ENCODE results near the gene CKS1B. TPM values are rescaled to one million over a fixed set of nuclear protein-coding genes. Genes with fewer than 3 reads are reported as not detected.

The CKS1B gene
- total RNA-seq, 2 donors from 2014 or later, result 49.5 to 76.5 TPM

DNA sequence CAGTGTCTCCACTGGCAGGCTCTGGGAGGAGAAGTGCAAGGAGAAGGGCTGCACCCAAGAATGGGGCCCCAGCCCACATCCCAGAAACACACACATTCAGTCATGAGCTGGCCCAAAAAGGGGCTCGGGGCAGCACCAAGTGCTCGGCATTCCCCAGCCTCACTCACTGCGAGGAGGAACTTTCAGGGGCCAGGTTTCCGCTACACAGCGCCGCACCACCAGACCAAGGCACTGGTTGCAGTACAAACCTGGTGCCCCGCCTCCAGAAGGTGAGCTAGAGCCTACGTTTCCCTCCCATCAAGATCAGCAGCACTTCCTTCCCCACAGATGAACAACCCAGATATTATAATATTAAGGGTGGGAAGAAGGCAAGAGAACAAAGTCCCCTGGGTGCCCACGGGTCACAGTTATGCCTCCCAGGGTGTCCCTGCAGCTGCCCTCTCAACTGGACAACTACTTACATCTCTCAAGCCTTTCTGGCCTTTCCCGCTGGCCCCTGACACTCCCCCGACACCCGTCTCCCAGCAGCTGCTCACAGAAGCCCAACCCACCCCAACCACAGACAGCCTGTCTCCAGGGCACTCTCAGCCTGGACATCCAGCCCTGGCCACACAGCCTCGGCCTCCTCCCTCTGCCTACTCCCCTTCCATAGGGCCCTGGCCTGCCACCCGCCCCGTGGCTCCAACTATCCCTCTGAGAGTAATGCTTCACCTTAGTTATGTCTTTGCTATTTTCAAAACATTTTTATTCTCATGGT is 22.4 kb upstream of the CKS1B start:
- Histone ChIP-seq H3K27ac (peak overlapping the region; percentile 27), H3K9me3 (no peaks in the 10 kb centered on the region), H3K36me3 (no peaks in the 10 kb centered on the region), H3K4me1 (peaks cover 7% of the 10 kb centered on the region), H3K4me3 (no peak overlapping the region), H3K27me3 (no peaks in the 10 kb centered on the region), H3K9ac (ENCODE audit: low read depth in 2 of 2, low read length in 2 of 2) (no peak overlapping the region)
- intact Hi-C loops (cut with DNase I), result no loop called here
- TF ChIP-seq, protein P1, sequence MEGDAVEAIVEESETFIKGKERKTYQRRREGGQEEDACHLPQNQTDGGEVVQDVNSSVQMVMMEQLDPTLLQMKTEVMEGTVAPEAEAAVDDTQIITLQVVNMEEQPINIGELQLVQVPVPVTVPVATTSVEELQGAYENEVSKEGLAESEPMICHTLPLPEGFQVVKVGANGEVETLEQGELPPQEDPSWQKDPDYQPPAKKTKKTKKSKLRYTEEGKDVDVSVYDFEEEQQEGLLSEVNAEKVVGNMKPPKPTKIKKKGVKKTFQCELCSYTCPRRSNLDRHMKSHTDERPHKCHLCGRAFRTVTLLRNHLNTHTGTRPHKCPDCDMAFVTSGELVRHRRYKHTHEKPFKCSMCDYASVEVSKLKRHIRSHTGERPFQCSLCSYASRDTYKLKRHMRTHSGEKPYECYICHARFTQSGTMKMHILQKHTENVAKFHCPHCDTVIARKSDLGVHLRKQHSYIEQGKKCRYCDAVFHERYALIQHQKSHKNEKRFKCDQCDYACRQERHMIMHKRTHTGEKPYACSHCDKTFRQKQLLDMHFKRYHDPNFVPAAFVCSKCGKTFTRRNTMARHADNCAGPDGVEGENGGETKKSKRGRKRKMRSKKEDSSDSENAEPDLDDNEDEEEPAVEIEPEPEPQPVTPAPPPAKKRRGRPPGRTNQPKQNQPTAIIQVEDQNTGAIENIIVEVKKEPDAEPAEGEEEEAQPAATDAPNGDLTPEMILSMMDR (IDR thresholded peaks at IDR 0.05), result no peak
- no peak for DNase-seq

DNA sequence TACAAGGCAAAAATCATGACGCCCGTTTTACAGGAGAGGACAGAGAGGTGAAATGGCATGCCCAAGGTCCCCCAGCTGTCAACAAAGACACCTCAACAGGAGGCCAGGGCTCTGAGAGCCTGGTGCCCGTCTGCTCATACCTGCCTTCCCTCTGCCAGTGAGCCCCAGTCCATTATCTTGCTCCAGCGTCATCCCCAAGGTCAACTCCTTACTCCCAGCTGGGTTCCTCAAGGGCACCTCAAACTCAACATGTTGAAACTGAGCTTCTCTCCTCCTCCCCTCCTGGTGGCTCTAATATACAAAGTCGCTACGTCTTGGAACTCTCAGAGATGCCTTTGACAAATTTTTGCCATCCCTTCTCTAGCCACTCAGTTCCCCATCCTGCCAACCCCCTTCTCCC is 21.8 kb upstream of the CKS1B start:
- H3K4me3 ChIP-seq, result no peak overlapping the region
- TF ChIP-seq, protein P1 (IDR thresholded peaks at IDR 0.05), result no peak
- peaks cover 7% of the 10 kb centered on the region for H3K4me1 ChIP-seq
- H3K9me3 ChIP-seq, result no peaks in the 10 kb centered on the region
- H3K27ac ChIP-seq, result peak overlapping the region; percentile 27
- no peak for DNase-seq
- H3K27me3 ChIP-seq, result no peaks in the 10 kb centered on the region
- H3K36me3 ChIP-seq, result no peaks in the 10 kb centered on the region
- intact Hi-C loops (cut with DNase I), result no loop called here
- H3K9ac ChIP-seq (ENCODE audit: low read depth in 2 of 2, low read length in 2 of 2), result no peak overlapping the region

DNA sequence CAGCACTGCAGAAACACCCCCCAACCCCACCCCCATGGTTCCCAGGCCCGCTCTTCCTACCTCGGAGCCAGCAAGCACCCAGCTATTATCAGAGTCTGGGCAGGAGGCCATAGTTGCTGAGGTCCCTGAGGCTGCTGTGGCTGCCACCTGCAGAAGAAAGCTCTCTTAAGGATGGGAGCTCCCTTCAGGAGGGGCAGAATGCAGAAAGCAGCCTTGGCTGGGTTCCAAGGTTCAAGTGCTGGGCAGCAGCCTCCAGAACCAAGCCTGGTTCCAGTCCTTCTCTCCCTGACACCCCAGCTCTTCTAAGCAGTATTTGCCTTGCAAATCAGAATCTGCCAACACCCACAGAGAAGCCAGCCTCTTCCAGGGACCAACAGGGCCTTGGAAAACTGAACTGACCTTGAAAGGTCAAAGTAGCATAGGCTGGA is 20.9 kb upstream of the CKS1B start:
- intact Hi-C loops (cut with DNase I), result no loop called here
- Histone ChIP-seq H3K36me3 (no peaks in the 10 kb centered on the region), H3K4me3 (no peak overlapping the region), H3K4me1 (peaks cover 7% of the 10 kb centered on the region), H3K27me3 (no peaks in the 10 kb centered on the region), H3K9me3 (no peaks in the 10 kb centered on the region), H3K27ac (no peak overlapping the region), H3K9ac (ENCODE audit: low read depth in 2 of 2, low read length in 2 of 2) (peak overlapping the region in 1 of 2 donors; percentile 3)
- TF ChIP-seq, protein P1 (IDR thresholded peaks at IDR 0.05), result no peak
- no peak for DNase-seq

DNA sequence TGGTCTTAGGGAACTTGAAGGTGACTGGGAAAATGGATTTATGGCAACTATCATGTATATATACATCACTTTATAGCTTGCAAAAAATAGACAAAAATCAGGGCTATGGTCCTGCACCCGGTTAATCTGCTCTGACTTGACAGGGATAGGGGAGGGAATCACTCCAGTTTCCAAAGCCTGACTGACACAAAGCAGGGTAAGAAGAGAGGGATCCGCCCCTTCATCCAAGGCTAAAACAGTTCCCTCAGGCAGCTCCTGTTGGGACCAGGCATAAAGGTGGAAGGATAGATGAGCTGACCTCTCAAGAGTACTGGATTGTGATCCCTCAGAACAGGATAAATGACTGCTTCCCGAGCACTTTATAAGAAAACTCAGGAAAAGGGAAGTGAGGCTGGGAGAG is 19.9 kb upstream of the CKS1B start:
- H3K4me1 ChIP-seq, result peaks cover 7% of the 10 kb centered on the region
- DNase-seq, result no peak
- H3K36me3 ChIP-seq, result no peaks in the 10 kb centered on the region
- no peaks in the 10 kb centered on the region for H3K9me3 ChIP-seq
- no peak overlapping the region for H3K27ac ChIP-seq
- H3K9ac ChIP-seq (ENCODE audit: low read depth in 2 of 2, low read length in 2 of 2), result peak overlapping the region; percentile 27 to 85
- intact Hi-C loops (cut with DNase I), result no loop called here
- H3K27me3 ChIP-seq, result no peaks in the 10 kb centered on the region
- H3K4me3 ChIP-seq, result peak overlapping the region; percentile 51
- TF ChIP-seq, protein P1 (IDR thresholded peaks at IDR 0.05), result no peak

DNA sequence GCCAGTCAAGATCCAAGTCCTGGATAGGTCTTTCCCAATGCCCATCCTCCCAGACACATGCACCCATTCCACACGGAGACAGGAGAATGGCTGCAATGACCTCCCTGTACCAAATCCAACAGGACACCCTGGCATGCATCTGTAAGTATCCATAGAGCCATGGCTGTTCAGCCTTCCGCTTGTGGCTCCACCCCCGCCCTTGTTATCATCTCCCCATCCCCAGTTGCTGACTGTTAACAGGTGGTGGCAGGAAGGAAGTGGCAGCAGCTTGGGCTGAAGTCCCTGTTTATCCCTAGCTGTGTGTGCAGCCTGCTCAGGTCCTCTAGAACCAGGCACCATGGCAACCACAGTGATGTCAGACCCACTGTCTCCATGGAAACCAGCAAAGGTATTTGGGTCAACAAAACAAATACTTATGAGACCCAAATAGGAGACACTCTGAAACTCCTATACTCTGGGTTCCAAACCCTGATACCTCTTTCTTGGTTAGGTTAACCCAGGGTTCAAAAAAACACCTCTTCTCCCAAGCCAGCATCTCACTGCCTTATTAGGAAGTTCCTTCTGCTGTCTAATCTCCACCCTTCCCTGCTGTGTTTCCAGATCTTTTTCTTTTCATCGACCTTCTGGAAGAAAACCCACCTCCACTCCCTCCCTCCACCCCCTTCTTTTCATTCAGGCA is 19.3 kb upstream of the CKS1B start:
- no peaks in the 10 kb centered on the region for H3K9me3 ChIP-seq
- H3K36me3 ChIP-seq, result no peaks in the 10 kb centered on the region
- H3K4me1 ChIP-seq, result peaks cover 7% of the 10 kb centered on the region
- H3K27ac ChIP-seq, result peak overlapping the region; percentile 72
- no peaks in the 10 kb centered on the region for H3K27me3 ChIP-seq
- TF ChIP-seq, protein P1 (IDR thresholded peaks at IDR 0.05), result no peak
- H3K4me3 ChIP-seq, result peak overlapping the region; percentile 51
- H3K9ac ChIP-seq (ENCODE audit: low read depth in 2 of 2, low read length in 2 of 2), result peak overlapping the region; percentile 70 to 85
- peak; percentile 63 for DNase-seq
- intact Hi-C loops (cut with DNase I), result no loop called here
